ENCODE results near the gene DNAH14. TPM values are rescaled to one million over a fixed set of nuclear protein-coding genes. Genes with fewer than 3 reads are reported as not detected.
"Not testable (repeated sequence)": the region's sequence is repeated elsewhere in the genome, so short reads cannot be mapped to it uniquely, and the experiment has no call there.

The DNAH14 gene
- total RNA-seq, 1 experiment from 2014 or later, result 33.2 TPM

DNA sequence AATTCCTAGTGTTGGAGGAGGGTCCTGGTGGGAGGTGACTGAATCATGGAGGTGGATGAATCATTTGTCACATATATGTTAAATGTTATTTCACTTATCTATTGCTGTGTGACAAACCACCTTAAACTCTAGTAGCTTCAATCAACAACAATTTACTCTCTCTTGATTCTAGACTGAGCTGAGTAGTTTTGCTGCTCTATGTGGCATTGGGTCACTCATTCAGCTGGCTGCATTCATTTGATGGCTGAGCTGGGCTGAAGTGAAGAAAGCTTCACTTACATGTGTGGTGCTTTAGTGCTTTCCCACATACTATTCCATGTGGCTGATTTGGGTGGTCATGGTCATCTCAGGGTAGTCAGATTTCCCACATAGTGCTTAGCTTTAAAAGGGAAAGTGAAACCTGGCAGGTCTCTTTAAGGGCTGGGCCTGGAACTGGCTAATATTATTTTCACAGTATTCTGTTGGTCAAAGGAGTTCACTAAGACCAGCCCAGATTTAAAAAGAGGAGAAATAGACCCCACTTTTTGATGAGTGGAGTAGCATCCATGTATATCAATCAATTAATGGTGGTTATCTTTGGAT lies 10.5 kb downstream of the DNAH14 start:
- no peaks in the 10 kb centered on the region for H3K9me2 ChIP-seq (ENCODE audit: insufficient read depth)
- ChIA-PET POLR2A (no interaction called here), RAD21 (ENCODE audit: low non-redundant PET in 1 of 2, low total read pairs in 2 of 2, uncharacterized antibody in 2 of 2, unreplicated experiment in 2 of 2) (no interaction called here), CTCF (no interaction called here)
- no peak for TF ChIP-seq RAD21 (IDR thresholded peaks at IDR 0.05; ENCODE audit: low read depth)
- no peaks in the 10 kb centered on the region for H3K27me3 ChIP-seq (ENCODE audit: insufficient read depth, low read length)
- H3K4me1 ChIP-seq (ENCODE audit: control insufficient read depth in 1 of 2, insufficient read depth in 2 of 2, low read length in 2 of 2), result no peaks in the 10 kb centered on the region
- H3K4me2 ChIP-seq (ENCODE audit: low read length), result no peak overlapping the region
- ATAC-seq, result no peak
- H3K9ac ChIP-seq (ENCODE audit: low read length), result no peak overlapping the region
- no peaks in the 10 kb centered on the region for H3K36me3 ChIP-seq (ENCODE audit: control insufficient read depth in 1 of 2, insufficient read depth in 2 of 2, low read length in 2 of 2)
- H3K79me2 ChIP-seq (ENCODE audit: insufficient read depth, low read length), result peaks cover 22% of the 10 kb centered on the region
- peaks cover 0 to 5% of the 10 kb centered on the region in 2 experiments; a peak in 1 of 4 replicates for H3K9me3 ChIP-seq (ENCODE audit: control insufficient read depth in 1 of 2, insufficient read depth in 1 of 2, low read depth in 1 of 2, low read length in 2 of 2)
- H3K27ac ChIP-seq (ENCODE audit: low read depth, low read length), result no peak overlapping the region
- intact Hi-C loops (cut with micrococcal nuclease), result no loop called here
- no peaks in the 10 kb centered on the region for H4K20me1 ChIP-seq (ENCODE audit: insufficient read depth)
- H2AFZ ChIP-seq (ENCODE audit: low read depth, low read length, poor library complexity, severe bottlenecking), result no peak overlapping the region
- no TSS peak for BruUV-seq (replicated peaks)
- no peak overlapping the region for H3K4me3 ChIP-seq (replicated peaks in 1 of 2; ENCODE audit: low read depth in 1 of 2, low read length in 2 of 2)
- no peak for DNase-seq (ENCODE audit: low read depth, low spot score)

DNA sequence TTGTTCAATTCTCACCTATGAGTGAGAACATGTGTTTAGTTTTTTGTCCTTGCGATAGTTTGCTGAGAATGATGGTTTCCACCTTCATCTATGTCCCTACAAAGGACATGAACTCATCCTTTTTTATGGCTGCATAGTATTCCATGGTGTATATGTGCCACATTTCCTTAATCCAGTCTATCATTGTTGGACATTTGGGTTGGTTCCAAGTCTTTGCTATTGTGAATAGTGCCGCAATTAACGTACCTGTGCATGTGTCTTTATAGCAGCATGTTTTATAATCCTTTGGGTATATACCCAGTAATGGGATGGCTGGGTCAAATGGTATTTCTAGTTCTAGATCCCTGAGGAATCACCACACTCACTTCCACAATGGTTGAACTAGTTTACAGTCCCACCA lies 11.3 kb downstream of the DNAH14 start:
- H3K4me1 ChIP-seq (ENCODE audit: control insufficient read depth in 1 of 2, insufficient read depth in 2 of 2, low read length in 2 of 2); BruUV-seq (replicated peaks); H3K36me3 ChIP-seq (ENCODE audit: control insufficient read depth in 1 of 2, insufficient read depth in 2 of 2, low read length in 2 of 2); H4K20me1 ChIP-seq (ENCODE audit: insufficient read depth); H3K9me3 ChIP-seq (ENCODE audit: control insufficient read depth in 1 of 2, insufficient read depth in 1 of 2, low read depth in 1 of 2, low read length in 2 of 2); ATAC-seq; H3K27ac ChIP-seq (ENCODE audit: low read depth, low read length); H2AFZ ChIP-seq (ENCODE audit: low read depth, low read length, poor library complexity, severe bottlenecking); DNase-seq (ENCODE audit: low read depth, low spot score); RAD21 ChIA-PET (ENCODE audit: low non-redundant PET in 1 of 2, low total read pairs in 2 of 2, uncharacterized antibody in 2 of 2, unreplicated experiment in 2 of 2); POLR2A ChIA-PET; H3K9me2 ChIP-seq (ENCODE audit: insufficient read depth); H3K9ac ChIP-seq (ENCODE audit: low read length); H3K4me2 ChIP-seq (ENCODE audit: low read length); CTCF ChIA-PET; H3K4me3 ChIP-seq (replicated peaks in 1 of 2; ENCODE audit: low read depth in 1 of 2, low read length in 2 of 2); H3K27me3 ChIP-seq (ENCODE audit: insufficient read depth, low read length); intact Hi-C loops (cut with micrococcal nuclease): not testable (repeated sequence)
- peaks cover 14% of the 10 kb centered on the region for H3K79me2 ChIP-seq (ENCODE audit: insufficient read depth, low read length)

GRCh38 chr1:224945651-224946348 lies 16.3 kb downstream of the DNAH14 start:
- H3K9ac ChIP-seq (ENCODE audit: low read length); H3K4me1 ChIP-seq (ENCODE audit: control insufficient read depth in 1 of 2, insufficient read depth in 2 of 2, low read length in 2 of 2); H3K4me2 ChIP-seq (ENCODE audit: low read length); intact Hi-C loops (cut with micrococcal nuclease); POLR2A ChIA-PET; H3K36me3 ChIP-seq (ENCODE audit: control insufficient read depth in 1 of 2, insufficient read depth in 2 of 2, low read length in 2 of 2); DNase-seq (ENCODE audit: low read depth, low spot score); CTCF ChIA-PET; H2AFZ ChIP-seq (ENCODE audit: low read depth, low read length, poor library complexity, severe bottlenecking); H3K27me3 ChIP-seq (ENCODE audit: insufficient read depth, low read length); BruUV-seq (replicated peaks); RAD21 ChIA-PET (ENCODE audit: low non-redundant PET in 1 of 2, low total read pairs in 2 of 2, uncharacterized antibody in 2 of 2, unreplicated experiment in 2 of 2); H3K4me3 ChIP-seq (replicated peaks in 1 of 2; ENCODE audit: low read depth in 1 of 2, low read length in 2 of 2); H3K9me3 ChIP-seq (ENCODE audit: control insufficient read depth in 1 of 2, insufficient read depth in 1 of 2, low read depth in 1 of 2, low read length in 2 of 2); H3K9me2 ChIP-seq (ENCODE audit: insufficient read depth); ATAC-seq; H4K20me1 ChIP-seq (ENCODE audit: insufficient read depth); H3K27ac ChIP-seq (ENCODE audit: low read depth, low read length): not testable (repeated sequence)
- TF ChIP-seq, protein P1, sequence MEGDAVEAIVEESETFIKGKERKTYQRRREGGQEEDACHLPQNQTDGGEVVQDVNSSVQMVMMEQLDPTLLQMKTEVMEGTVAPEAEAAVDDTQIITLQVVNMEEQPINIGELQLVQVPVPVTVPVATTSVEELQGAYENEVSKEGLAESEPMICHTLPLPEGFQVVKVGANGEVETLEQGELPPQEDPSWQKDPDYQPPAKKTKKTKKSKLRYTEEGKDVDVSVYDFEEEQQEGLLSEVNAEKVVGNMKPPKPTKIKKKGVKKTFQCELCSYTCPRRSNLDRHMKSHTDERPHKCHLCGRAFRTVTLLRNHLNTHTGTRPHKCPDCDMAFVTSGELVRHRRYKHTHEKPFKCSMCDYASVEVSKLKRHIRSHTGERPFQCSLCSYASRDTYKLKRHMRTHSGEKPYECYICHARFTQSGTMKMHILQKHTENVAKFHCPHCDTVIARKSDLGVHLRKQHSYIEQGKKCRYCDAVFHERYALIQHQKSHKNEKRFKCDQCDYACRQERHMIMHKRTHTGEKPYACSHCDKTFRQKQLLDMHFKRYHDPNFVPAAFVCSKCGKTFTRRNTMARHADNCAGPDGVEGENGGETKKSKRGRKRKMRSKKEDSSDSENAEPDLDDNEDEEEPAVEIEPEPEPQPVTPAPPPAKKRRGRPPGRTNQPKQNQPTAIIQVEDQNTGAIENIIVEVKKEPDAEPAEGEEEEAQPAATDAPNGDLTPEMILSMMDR (IDR thresholded peaks at IDR 0.05 in 2 of 3, conservative IDR thresholded peaks at IDR 0.05 in 1 of 3; ENCODE audit: borderline replicate concordance in 1 of 3, insufficient read depth in 1 of 3, low read depth in 2 of 3, low read length in 2 of 3), result 0 out of 6 replicates have a peak, but pooled peaks of 1 of the 3 experiments have one; percentile 7
- H3K79me2 ChIP-seq (ENCODE audit: insufficient read depth, low read length), result peaks cover 40% of the 10 kb centered on the region

DNA sequence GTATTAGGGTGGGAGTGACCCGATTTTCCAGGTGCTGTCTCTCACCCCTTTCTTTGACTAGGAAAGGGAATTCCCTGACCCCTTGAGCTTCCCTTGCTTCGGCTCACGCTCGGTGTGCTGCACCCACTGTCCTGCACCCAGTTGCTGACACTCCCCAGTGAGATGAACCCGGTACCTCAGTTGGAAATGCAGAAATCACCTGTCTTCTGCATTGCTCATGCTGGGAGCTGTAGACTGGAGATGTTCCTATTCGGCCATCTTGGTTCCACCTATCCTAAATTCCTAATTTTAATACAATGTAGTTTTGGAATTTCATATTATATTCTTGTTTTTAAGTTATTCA lies 16.8 kb downstream of the DNAH14 start:
- BruUV-seq (replicated peaks); ATAC-seq; H3K36me3 ChIP-seq (ENCODE audit: control insufficient read depth in 1 of 2, insufficient read depth in 2 of 2, low read length in 2 of 2); H3K9me2 ChIP-seq (ENCODE audit: insufficient read depth); DNase-seq (ENCODE audit: low read depth, low spot score); H2AFZ ChIP-seq (ENCODE audit: low read depth, low read length, poor library complexity, severe bottlenecking); H3K27ac ChIP-seq (ENCODE audit: low read depth, low read length); H3K27me3 ChIP-seq (ENCODE audit: insufficient read depth, low read length); H3K4me3 ChIP-seq (replicated peaks in 1 of 2; ENCODE audit: low read depth in 1 of 2, low read length in 2 of 2); H4K20me1 ChIP-seq (ENCODE audit: insufficient read depth); RAD21 ChIA-PET (ENCODE audit: low non-redundant PET in 1 of 2, low total read pairs in 2 of 2, uncharacterized antibody in 2 of 2, unreplicated experiment in 2 of 2); H3K9ac ChIP-seq (ENCODE audit: low read length); H3K9me3 ChIP-seq (ENCODE audit: control insufficient read depth in 1 of 2, insufficient read depth in 1 of 2, low read depth in 1 of 2, low read length in 2 of 2); CTCF ChIA-PET; H3K4me2 ChIP-seq (ENCODE audit: low read length); H3K4me1 ChIP-seq (ENCODE audit: control insufficient read depth in 1 of 2, insufficient read depth in 2 of 2, low read length in 2 of 2); POLR2A ChIA-PET; intact Hi-C loops (cut with micrococcal nuclease): not testable (repeated sequence)
- H3K79me2 ChIP-seq (ENCODE audit: insufficient read depth, low read length), result peaks cover 40% of the 10 kb centered on the region
